ENCODE data around the gene LPAR1.

Gene LPAR1

DNA sequence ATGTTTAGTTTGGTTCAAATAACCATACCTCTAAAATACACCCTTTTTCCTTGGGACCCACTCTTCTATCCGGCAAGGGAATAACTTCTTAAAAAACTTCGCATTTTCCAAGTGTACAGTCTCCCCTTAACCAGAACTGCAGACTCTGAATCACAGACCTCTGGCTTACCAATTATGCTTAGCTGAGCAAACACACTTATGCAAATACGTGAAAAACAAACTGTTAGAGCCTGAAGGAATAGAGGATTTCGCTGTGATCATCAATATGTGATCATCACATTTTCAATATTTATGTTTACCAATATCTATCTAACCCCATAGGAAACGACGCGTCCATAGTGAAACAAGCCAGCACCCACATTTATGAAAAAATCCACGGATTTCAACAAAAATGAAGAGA is 1.3 kb downstream of the LPAR1 start:
- peak overlapping the region; percentile 78 for H3K4me3 ChIP-seq (ENCODE audit: low read depth, low read length)
- no peaks in the 10 kb centered on the region for H3K27me3 ChIP-seq (replicated peaks)
- DNase-seq, result no peak

DNA sequence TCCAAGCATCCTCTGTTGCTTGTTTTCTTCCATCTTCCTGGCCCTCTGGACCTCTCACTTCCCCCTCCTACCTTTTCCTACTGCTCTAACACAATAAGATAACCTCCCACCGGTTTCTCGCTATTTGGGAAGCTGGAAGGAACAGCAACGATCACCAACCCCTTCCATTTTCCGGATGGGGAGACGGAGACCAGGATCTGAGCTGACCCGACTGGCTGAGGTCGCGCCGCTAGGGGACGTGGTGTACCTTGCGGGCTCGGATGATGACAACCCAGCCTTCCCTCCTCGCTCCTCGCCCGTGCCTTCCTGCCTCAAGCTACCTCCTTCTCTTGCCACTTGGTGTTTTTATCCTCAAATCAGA is 1.9 kb downstream of the LPAR1 start:
- no peak overlapping the region for H3K27ac ChIP-seq
- H3K36me3 ChIP-seq (replicated peaks), result no peaks in the 10 kb centered on the region
- in situ Hi-C loops (cut with HindIII; ENCODE audit: low pct_ligation_motif_present, low sequenced_read_pairs), result no loop called here
- peak; percentile 21 for DNase-seq
- TF ChIP-seq CTCF (IDR thresholded peaks at IDR 0.05; ENCODE audit: low read depth, low read length, missing control alignments), result peak; percentile 85
- no peaks in the 10 kb centered on the region for H3K27me3 ChIP-seq (replicated peaks)
- H3K4me3 ChIP-seq (ENCODE audit: low read depth, low read length), result peak overlapping the region; percentile 78

More for the DNA sequence above, 1.3 kb downstream of the LPAR1 start:
- Histone ChIP-seq H3K36me3 (replicated peaks) (no peaks in the 10 kb centered on the region), H3K27ac (peak overlapping the region; percentile 0)
- no peak for TF ChIP-seq CTCF (IDR thresholded peaks at IDR 0.05; ENCODE audit: low read depth, low read length, missing control alignments)
- in situ Hi-C loops (cut with HindIII; ENCODE audit: low pct_ligation_motif_present, low sequenced_read_pairs), result no loop called here

GRCh38 chr9:111035543-111036428 is 2.5 kb downstream of the LPAR1 start:
- Histone ChIP-seq H3K4me3 (ENCODE audit: low read depth, low read length) (peak overlapping the region; percentile 78), H3K36me3 (replicated peaks) (no peaks in the 10 kb centered on the region), H3K27ac (no peak overlapping the region), H3K27me3 (replicated peaks) (no peaks in the 10 kb centered on the region)
- in situ Hi-C loops (cut with HindIII; ENCODE audit: low pct_ligation_motif_present, low sequenced_read_pairs), result no loop called here
- no peak for DNase-seq
- no peak for TF ChIP-seq CTCF (IDR thresholded peaks at IDR 0.05; ENCODE audit: low read depth, low read length, missing control alignments)

DNA sequence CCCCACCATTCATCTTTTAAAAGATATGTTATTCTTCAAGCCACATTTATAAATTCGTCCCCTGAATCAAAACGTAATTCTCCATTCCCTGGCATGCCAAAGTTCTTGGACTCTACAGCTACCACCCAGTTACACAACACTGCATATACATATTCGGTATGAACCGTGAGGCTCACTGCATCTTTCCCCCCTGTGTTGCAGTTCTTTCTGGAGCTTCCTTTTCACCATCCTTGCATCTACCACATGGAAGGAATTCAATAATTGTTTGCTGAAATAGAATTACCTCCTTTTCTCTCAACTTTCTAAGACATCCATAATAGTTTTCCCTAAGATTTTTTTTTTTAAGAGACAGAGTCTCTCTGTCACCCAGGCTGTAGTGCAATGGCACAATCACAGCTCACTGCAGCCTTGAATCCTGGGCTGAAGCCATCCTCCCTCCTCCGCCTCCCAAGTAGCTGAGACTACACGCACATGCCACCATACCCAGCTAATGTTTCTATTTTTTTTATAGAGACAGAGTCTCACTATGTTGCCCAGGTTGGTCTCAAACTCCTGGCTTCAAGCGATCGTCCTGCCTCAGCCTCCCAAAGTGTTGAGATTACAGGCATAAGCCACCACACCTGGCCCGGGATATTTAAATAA is 3.3 kb downstream of the LPAR1 start:
- in situ Hi-C loops (cut with HindIII; ENCODE audit: low pct_ligation_motif_present, low sequenced_read_pairs), result no loop called here
- H3K27me3 ChIP-seq (replicated peaks), result no peaks in the 10 kb centered on the region
- H3K27ac ChIP-seq, result no peak overlapping the region
- H3K36me3 ChIP-seq (replicated peaks), result no peaks in the 10 kb centered on the region
- no peak for TF ChIP-seq CTCF (IDR thresholded peaks at IDR 0.05; ENCODE audit: low read depth, low read length, missing control alignments)
- no peak overlapping the region for H3K4me3 ChIP-seq (ENCODE audit: low read depth, low read length)
- DNase-seq, result no peak

DNA sequence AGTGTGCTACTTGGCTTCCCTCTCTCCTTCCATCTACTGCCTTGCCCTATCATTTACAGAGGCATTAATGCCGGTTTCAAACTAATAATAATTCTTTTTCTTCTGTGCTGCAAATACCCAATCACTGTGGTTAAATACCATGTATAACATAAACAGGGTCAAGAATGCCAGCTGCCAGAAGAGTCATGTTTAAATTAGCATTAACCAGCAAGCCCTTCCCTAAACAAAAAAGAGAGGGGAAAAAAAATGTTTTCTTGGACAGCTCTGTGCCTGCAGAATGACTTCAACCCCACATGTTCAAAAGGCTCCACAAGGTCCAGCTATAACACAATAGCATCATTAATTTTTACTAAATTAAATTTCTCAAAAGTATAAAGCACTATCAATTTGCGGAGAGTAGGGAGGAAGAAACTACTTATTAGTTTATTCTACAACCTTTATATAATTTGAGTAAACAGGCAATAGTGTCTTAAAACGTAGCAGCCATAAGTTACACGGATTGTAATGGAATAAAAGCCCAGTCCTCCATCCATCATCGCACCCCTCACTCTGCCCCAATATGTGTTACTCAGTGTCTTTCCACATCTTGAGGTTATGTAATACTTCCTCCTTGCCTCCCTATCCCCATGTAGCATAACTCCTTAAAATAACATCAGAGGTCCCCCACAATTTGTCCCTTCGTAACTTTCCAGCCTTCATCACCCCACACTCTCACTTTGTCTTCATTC is 3.9 kb downstream of the LPAR1 start:
- Histone ChIP-seq H3K27me3 (replicated peaks) (no peaks in the 10 kb centered on the region), H3K4me3 (ENCODE audit: low read depth, low read length) (no peak overlapping the region), H3K36me3 (replicated peaks) (no peaks in the 10 kb centered on the region), H3K27ac (no peak overlapping the region)
- DNase-seq, result no peak
- no peak for TF ChIP-seq CTCF (IDR thresholded peaks at IDR 0.05; ENCODE audit: low read depth, low read length, missing control alignments)
- in situ Hi-C loops (cut with HindIII; ENCODE audit: low pct_ligation_motif_present, low sequenced_read_pairs), result no loop called here
